HepG2 (cell line): ENCODE data around the gene NTF3. TPM values are rescaled to one million over a fixed set of nuclear protein-coding genes. Genes with fewer than 3 reads are reported as not detected.

Experiments used
- ATAC-seq: fragments of 200-7000 bp; cut with Tn5 transposase; 3 replicates; pipeline ENCODE4 v1.9.1; 2020; ENCODE audit warnings: mild to moderate bottlenecking, moderate library complexity
- BruUV-seq: library from RNA; stranded (reverse); fragments of 400-500 nt; replicated peaks from 2 replicates; lab custom pipeline; 2021; lab: Mats Ljungman, UMichigan
- CTCF ChIA-PET: fragments of 300-600 bp; formaldehyde crosslinking; extraction: SDS; loops from one replicate; lab custom pipeline; 2021; ENCODE audit warnings: low total read pairs, inconsistent platforms, low intra/inter-chr PET ratio; lab: Yijun Ruan, JAX
- POLR2A ChIA-PET: fragments of 350-600 bp; sonication (Branson Sonifier 250); formaldehyde crosslinking; loops from one replicate; lab custom pipeline; 2020; ENCODE audit warnings: antibody characterized with exemption, inconsistent platforms; lab: Yijun Ruan, JAX
- DNase-seq: peaks from one replicate; pipeline ENCODE4 v3.0.0-alpha.2; 2015; ENCODE audit warnings: low spot score
- FAIRE-seq: peaks from 3 replicates; lab custom pipeline; 2011; peaks lifted over from hg19 to GRCh38; lab: Jason Lieb, UNC
- H2AFZ ChIP-seq: one replicate; pipeline ENCODE4 v1.6.1; 2011; ENCODE audit warnings: low read length, inconsistent platforms
- H3K27ac ChIP-seq: fragments of 300-600 bp; 3 replicates; pipeline ENCODE4 v1.8.0; 2011; ENCODE audit warnings: mixed run types, mild to moderate bottlenecking, mixed read lengths, low read length, inconsistent platforms; ENCODE audit not compliant: insufficient read depth; ENCODE audit errors: extremely low read length
- H3K27me3 ChIP-seq, 2 experiments: fragments of 200-600 bp in 1 of 2; 2 replicates in 1 of 2; 3 replicates in 1 of 2; pipeline versions ENCODE4 v1.6.0 to v1.8.0; 2011; ENCODE audit warnings: low read length in 2 of 2, mild to moderate bottlenecking in 2 of 2, moderate library complexity in 2 of 2, inconsistent platforms in 1 of 2; ENCODE audit not compliant: insufficient read depth in 2 of 2, control insufficient read depth in 1 of 2
- H3K36me3 ChIP-seq, 2 experiments: fragments of 200-600 bp in 1 of 2; replicated peaks in 1 of 2; 2 replicates in 1 of 2; 3 replicates in 1 of 2; pipeline versions ENCODE4 v1.5.1 to v1.8.0; 2011; ENCODE audit warnings: low read length in 2 of 2, inconsistent platforms in 1 of 2; ENCODE audit not compliant: insufficient read depth in 2 of 2, control insufficient read depth in 1 of 2
- H3K4me1 ChIP-seq: 2 replicates; pipeline ENCODE4 v1.5.1; 2012; ENCODE audit warnings: low read length, inconsistent platforms; ENCODE audit not compliant: insufficient read depth
- H3K4me2 ChIP-seq: 2 replicates; pipeline ENCODE4 v1.6.0; 2011; ENCODE audit warnings: low read depth, low read length, inconsistent platforms
- H3K4me3 ChIP-seq, 3 experiments: fragments of 200-600 bp in 1 of 3; sonication (generic), shearing (Covaris generic) in 1 of 3; replicated peaks in 1 of 3; 2 replicates each; pipeline ENCODE4 v1.5.1; 2011 to 2016; ENCODE audit warnings: low read length in 3 of 3, inconsistent platforms in 2 of 3, low read depth in 2 of 3, mild to moderate bottlenecking in 2 of 3, control low read depth in 1 of 3, mixed read lengths in 1 of 3; ENCODE audit not compliant: insufficient read depth in 1 of 3
- H3K79me2 ChIP-seq: one replicate; pipeline ENCODE4 v1.6.1; 2011; ENCODE audit warnings: low read length, inconsistent platforms; ENCODE audit not compliant: insufficient read depth
- H3K9ac ChIP-seq: 2 replicates; pipeline ENCODE4 v1.6.0; 2011; ENCODE audit warnings: mild to moderate bottlenecking, low read depth, low read length, inconsistent platforms; ENCODE audit not compliant: insufficient read depth
- H3K9me3 ChIP-seq: 2 replicates; pipeline ENCODE4 v1.5.1; 2012; ENCODE audit warnings: mild to moderate bottlenecking, low read length
- H4K20me1 ChIP-seq: 2 replicates; pipeline ENCODE4 v1.6.0; 2011; ENCODE audit warnings: inconsistent platforms, mild to moderate bottlenecking, low read length, moderate library complexity; ENCODE audit not compliant: insufficient read depth
- CREB1 ChIP-seq, 2 experiments: fragments of 450-650 bp in 1 of 2; IDR thresholded peaks; 2 replicates each; pipeline ENCODE4 v1.6.1; 2016 to 2017; ENCODE audit warnings: control low read depth in 1 of 2, mild to moderate bottlenecking in 1 of 2, missing compliant biosample characterization in 1 of 2, missing genetic modification characterization in 1 of 2
- CTCF ChIP-seq: sonication (generic); formaldehyde crosslinking; IDR thresholded peaks from 2 replicates; pipeline ENCODE4 v1.5.0; 2020; ENCODE audit warnings: mild to moderate bottlenecking, missing genetic modification reagents, moderate library complexity
- HIVEP1 ChIP-seq: sonication (generic); formaldehyde crosslinking; IDR thresholded peaks from 2 replicates; pipeline ENCODE4 v1.4.0; 2020; ENCODE audit warnings: mild to moderate bottlenecking, missing genetic modification reagents
- RAD21 ChIP-seq: fragments of 450-650 bp; formaldehyde crosslinking; IDR thresholded peaks from 2 replicates; pipeline ENCODE4 v1.5.0; 2020; ENCODE audit warnings: mild to moderate bottlenecking
- STAG1 ChIP-seq: sonication (generic); formaldehyde crosslinking; IDR thresholded peaks from 2 replicates; pipeline ENCODE4 v1.4.0; 2020; ENCODE audit warnings: missing genetic modification reagents
- ZFX ChIP-seq: sonication (generic); formaldehyde crosslinking; IDR thresholded peaks from 2 replicates; pipeline ENCODE4 v1.4.0; 2020; ENCODE audit warnings: mild to moderate bottlenecking, low read depth, missing genetic modification reagents, moderate library complexity
- ZNF354B ChIP-seq: sonication (generic); formaldehyde crosslinking; IDR thresholded peaks from 2 replicates; pipeline ENCODE4 v1.8.0; 2022; ENCODE audit warnings: mild to moderate bottlenecking, missing genetic modification reagents
- WGBS: methylation state at CpG from one replicate; pipeline ENCODE4 v1.1.6; 2017; ENCODE audit warnings: low lambda C conversion rate; 5-methylcytosine and 5-hydroxymethylcytosine counted together
- in situ Hi-C: cut with HindIII; loops from 2 replicates; pipeline ENCODE4 v1.10.0; 2017; ENCODE audit warnings: low pct_unique_long_range_greater_than_20kb; ENCODE audit not compliant: extremely low pct_ligation_motif_present
- intact Hi-C: fragments of 100-400 bp; cut with micrococcal nuclease; formaldehyde crosslinking; loops from one replicate; pipeline ENCODE4 v1.10.0; 2022; ENCODE audit not compliant: unreplicated experiment
- polyA plus RNA-seq, 8 experiments: library from polyadenylated mRNA; depleted of rRNA in 3 of 8; stranded (reverse) in 7 of 8; unstranded in 1 of 8; fragments of >200 nt; fragmentation: Illumina TruSeq in 4 of 8; extraction: Trizol in 4 of 8; gene quantifications; 2 replicates each; pipeline versions ENCODE4 v1.2.1 to v1.2.3, GENCODE V29; 2011 to 2016; ENCODE audit warnings: low read depth in 4 of 8, missing spikeins in 1 of 8, mixed read lengths in 1 of 8; ENCODE audit not compliant: insufficient read depth in 1 of 8
- total RNA-seq, 5 experiments: library from RNA; depleted of rRNA; stranded (reverse); fragments of >200 nt; fragmentation: Illumina TruSeq; extraction: Trizol; gene quantifications; 2 replicates each; pipeline ENCODE4 v1.2.3, GENCODE V29; 2016; ENCODE audit warnings: low read depth in 1 of 5
- TF ChIP-seq, protein P1 (sequence below): IDR thresholded peaks from 2 replicates; pipeline ENCODE4 v1.4.0; 2020; ENCODE audit warnings: mild to moderate bottlenecking, missing genetic modification reagents
- TF ChIP-seq, protein P2 (sequence below): sonication (generic); formaldehyde crosslinking; IDR thresholded peaks from 2 replicates; pipeline ENCODE4 v1.5.1; 2020; ENCODE audit warnings: missing genetic modification reagents, mild to moderate bottlenecking, borderline replicate concordance

The NTF3 gene
- total and polyA plus RNA-seq, 2 of the 13 experiments (the other 11 are each of a cell fraction or from before 2014, with no cell fraction given), result not detected

GRCh38 chr12:5511644-5512600 is 80.0 kb downstream of the NTF3 start (continued):
- TF ChIP-seq CREB1 (IDR thresholded peaks at IDR 0.05) (peak; percentile 4; the same call in 1 of the 2 replicates), CREB1 (CRISPR knock-in tag; IDR thresholded peaks at IDR 0.05) (no peak), ZFX (CRISPR knock-in tag) (no peak), RAD21 (CRISPR knock-in tag) (0 out of 2 replicates have a peak, but pooled peaks have one; percentile 14), HIVEP1 (no peak), CTCF (peak; percentile 66), STAG1 (CRISPR knock-in tag) (peak; percentile 58)

DNA sequence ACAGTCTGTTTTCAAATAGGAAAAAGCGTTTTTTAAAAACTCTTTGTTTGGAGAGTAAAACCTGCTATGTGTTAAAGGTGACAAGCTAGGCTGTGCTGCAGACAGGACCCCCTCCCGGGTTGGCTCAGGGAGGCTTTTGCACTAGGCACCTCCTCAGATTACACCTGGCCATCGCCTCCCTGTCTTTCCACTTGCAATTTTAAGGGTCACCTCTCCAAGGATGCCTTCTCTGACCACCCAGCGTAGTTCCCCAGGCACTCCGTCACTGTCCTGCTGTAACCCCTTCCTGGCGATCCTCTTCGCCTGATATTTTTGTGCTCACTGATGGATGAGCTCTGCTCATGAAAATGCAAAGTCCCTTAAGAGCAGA is 80.7 kb downstream of the NTF3 start:
- Histone ChIP-seq H2AFZ (no peak overlapping the region), H3K9me3 (no peaks in the 10 kb centered on the region), H3K4me1 (no peaks in the 10 kb centered on the region), H3K79me2 (no peaks in the 10 kb centered on the region), H3K27ac (no peak overlapping the region), H3K36me3 (no peaks in the 10 kb centered on the region), H3K4me2 (no peak overlapping the region), H3K27me3 (peaks cover 0 to 8% of the 10 kb centered on the region in 2 experiments; a peak in 2 of 5 replicates), H3K9ac (no peak overlapping the region), H4K20me1 (no peaks in the 10 kb centered on the region), H3K4me3 (no peak overlapping the region)
- CTCF ChIA-PET, result no interaction called here
- intact Hi-C loops (no loop called here), in situ Hi-C loops (no loop called here)
- 26% methylated on average over 6 of the region's 7 CpGs for WGBS
- FAIRE-seq, result no peak
- BruUV-seq, result no TSS peak
- no peak for ATAC-seq
- POLR2A ChIA-PET, result no interaction called here
- no peak for DNase-seq
- TF ChIP-seq, protein P1, sequence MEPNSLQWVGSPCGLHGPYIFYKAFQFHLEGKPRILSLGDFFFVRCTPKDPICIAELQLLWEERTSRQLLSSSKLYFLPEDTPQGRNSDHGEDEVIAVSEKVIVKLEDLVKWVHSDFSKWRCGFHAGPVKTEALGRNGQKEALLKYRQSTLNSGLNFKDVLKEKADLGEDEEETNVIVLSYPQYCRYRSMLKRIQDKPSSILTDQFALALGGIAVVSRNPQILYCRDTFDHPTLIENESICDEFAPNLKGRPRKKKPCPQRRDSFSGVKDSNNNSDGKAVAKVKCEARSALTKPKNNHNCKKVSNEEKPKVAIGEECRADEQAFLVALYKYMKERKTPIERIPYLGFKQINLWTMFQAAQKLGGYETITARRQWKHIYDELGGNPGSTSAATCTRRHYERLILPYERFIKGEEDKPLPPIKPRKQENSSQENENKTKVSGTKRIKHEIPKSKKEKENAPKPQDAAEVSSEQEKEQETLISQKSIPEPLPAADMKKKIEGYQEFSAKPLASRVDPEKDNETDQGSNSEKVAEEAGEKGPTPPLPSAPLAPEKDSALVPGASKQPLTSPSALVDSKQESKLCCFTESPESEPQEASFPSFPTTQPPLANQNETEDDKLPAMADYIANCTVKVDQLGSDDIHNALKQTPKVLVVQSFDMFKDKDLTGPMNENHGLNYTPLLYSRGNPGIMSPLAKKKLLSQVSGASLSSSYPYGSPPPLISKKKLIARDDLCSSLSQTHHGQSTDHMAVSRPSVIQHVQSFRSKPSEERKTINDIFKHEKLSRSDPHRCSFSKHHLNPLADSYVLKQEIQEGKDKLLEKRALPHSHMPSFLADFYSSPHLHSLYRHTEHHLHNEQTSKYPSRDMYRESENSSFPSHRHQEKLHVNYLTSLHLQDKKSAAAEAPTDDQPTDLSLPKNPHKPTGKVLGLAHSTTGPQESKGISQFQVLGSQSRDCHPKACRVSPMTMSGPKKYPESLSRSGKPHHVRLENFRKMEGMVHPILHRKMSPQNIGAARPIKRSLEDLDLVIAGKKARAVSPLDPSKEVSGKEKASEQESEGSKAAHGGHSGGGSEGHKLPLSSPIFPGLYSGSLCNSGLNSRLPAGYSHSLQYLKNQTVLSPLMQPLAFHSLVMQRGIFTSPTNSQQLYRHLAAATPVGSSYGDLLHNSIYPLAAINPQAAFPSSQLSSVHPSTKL (CRISPR knock-in tag), result no peak
- TF ChIP-seq, protein P2, sequence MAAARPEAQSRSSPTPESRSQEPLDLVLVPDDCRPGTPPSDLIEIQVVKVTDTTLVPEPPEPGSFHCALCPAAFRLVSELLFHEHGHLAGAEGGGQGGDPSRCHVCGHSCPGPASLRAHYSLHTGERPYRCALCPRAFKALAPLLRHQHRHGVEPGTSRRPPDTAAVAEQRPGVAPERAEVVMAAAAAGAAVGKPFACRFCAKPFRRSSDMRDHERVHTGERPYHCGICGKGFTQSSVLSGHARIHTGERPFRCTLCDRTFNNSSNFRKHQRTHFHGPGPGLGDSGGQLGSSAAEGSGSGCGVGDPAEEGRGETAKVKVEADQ (CRISPR knock-in tag), result no peak
- no peak for TF ChIP-seq ZNF354B (CRISPR knock-in tag)
